Activated CD4-positive, alpha-beta T cell treated with anti-CD3 and anti-CD28 coated beads, Interleukin-2, Interleukin-4, amounts not matched to agents 100 ng/mL and 50 ng/mL, durations not matched to agents 16 hours and 8 hours (primary cell): ENCODE data around the gene PAX6.
"Not testable (repeated sequence)": the region's sequence is repeated elsewhere in the genome, so short reads cannot be mapped to it uniquely, and the experiment has no call there.

Experiments used
- DNase-seq: peaks from one replicate; pipeline ENCODE4 v3.0.0-alpha.2; 2020; ENCODE audit warnings: low spot score

Gene PAX6

GRCh38 chr11:31764766-31765165 lies 46.4 kb downstream of the PAX6 start:
- no peak for DNase-seq

GRCh38 chr11:31764261-31764660 lies 46.9 kb downstream of the PAX6 start:
- no peak for DNase-seq

- no peak for DNase-seq
Observed at GRCh38 chr11:31763296-31763695, 47.8 kb downstream of the PAX6 start.

GRCh38 chr11:31761636-31762035 lies 49.5 kb downstream of the PAX6 start:
- no peak for DNase-seq

- DNase-seq: no peak
Observed at GRCh38 chr11:31757260-31757835, 53.8 kb downstream of the PAX6 start.

GRCh38 chr11:31747581-31747980 lies 63.5 kb downstream of the PAX6 start:
- no peak for DNase-seq

- DNase-seq: not testable (repeated sequence)
Observed at GRCh38 chr11:31740731-31741368, 70.3 kb downstream of the PAX6 start.

- no peak for DNase-seq
Observed at GRCh38 chr11:31740131-31740530, 71.0 kb downstream of the PAX6 start.
